GM10847 (cell line): Measurements from ENCODE around the gene ANXA2.
A peak's percentile ranks its signal among the peaks of the same experiment; 100 is the strongest.

ENCODE experiments used
- POLR2A ChIP-seq: IDR thresholded peaks from 2 replicates; pipeline ENCODE4 v1.6.1; 2011; ENCODE audit not compliant: insufficient read length; ENCODE audit errors: extremely low read depth

Gene ANXA2

GRCh38 chr15:60416484-60416883, 18.7 kb upstream of the ANXA2 start:
- TF ChIP-seq POLR2A: no peak

DNA sequence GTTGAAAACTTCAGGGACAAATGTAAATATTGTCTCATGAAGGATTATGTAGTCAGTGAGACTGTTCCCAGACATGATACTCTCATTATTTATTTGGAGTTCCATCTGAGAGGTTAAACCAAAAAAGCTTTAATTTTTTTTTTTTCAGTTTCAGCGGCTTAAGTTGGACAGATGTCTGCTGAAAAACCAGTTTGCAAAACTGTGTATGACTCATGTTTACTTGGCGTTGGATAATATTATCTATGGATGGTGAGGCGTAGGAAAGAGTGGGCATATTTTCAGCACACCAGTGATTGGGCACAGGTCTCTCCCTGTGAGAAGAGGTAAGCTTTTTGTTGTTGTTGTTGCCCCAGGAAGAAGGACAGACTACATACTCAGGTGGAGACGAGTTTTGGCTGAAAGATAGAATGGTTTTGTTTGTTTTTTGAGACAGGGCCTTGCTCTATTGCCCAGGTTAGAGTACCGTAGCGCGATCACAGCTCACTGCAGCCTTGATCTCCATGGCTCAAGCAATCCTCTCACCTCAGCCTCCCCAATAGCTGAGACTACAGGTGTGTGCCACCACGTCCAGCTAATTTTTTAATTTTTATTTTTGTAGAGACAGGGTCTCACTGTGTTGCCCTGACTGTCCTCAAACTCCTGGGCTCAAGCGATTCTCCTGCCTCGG, 16.4 kb upstream of the ANXA2 start:
- no peak for TF ChIP-seq POLR2A

GRCh38 chr15:60413231-60413824, 15.5 kb upstream of the ANXA2 start:
- no peak for TF ChIP-seq POLR2A

- no peak for TF ChIP-seq POLR2A
Measured at GRCh38 chr15:60411774-60412425, 14.1 kb upstream of the ANXA2 start.

- no peak for TF ChIP-seq POLR2A
Measured at GRCh38 chr15:60408463-60408981, 10.7 kb upstream of the ANXA2 start.

DNA sequence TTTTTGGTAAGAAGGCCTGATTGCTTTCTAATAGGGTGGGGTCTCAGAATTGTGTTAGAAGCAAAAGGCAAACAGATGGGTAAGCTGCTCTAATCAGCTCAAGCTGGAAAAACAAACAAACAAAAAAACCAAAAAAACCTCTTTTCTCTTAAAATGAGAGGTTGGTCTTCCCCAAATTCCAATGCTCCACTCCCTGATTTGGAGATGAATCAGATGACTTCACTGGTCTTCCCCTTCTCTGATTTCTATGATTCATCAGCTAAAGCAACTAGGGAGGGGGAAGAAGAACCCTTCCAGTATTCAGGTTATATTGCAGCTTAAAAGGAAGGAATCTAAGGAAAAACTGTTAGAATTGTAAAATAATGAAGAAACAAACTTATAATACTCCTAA, 9.6 kb upstream of the ANXA2 start:
- TF ChIP-seq POLR2A: no peak

DNA sequence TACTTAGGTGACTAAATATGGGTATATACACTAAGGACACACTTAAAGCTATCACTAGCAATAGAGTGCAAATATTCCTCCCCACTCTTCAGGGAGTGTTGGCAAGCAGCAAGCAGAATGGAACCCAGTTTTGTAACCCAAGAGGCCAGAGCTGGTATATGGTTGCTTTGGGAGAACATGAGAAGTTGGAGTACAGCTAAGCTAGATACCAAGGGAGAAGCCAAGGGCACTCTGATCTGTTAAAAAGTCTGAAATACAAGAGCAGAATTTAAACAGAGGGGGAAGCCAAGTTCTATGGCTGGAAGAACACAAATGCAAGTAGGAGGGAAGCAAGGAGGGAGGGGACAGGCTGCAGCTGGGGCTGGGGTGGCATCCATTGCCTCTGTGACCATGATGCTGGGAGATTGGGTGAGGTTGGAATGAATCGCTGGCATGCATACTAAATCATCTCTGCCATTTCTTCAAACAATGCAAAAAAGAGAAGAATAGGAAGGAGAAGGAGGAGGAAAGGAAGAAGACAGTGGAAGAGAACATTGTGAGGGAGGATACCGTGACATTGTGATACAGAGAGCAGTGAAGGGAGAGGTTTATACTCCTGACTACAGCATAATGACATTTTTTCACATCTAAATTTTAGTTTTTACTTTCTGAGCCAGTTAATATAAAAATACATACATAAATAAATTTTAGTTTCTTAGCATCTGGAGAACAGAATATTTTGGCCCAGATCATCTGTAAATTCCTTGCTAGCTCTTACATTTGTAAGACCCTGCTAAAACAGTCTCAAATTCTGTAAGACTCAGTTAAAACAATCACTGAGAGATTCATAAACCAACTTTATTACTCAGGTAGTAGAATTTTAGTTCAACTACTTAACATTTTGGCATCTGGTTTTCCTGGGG, 9.0 kb upstream of the ANXA2 start:
- no peak for TF ChIP-seq POLR2A

GRCh38 chr15:60405399-60405798, 7.6 kb upstream of the ANXA2 start:
- no peak for TF ChIP-seq POLR2A

- no peak for TF ChIP-seq POLR2A
Measured at GRCh38 chr15:60400944-60401343, 3.2 kb upstream of the ANXA2 start.

DNA sequence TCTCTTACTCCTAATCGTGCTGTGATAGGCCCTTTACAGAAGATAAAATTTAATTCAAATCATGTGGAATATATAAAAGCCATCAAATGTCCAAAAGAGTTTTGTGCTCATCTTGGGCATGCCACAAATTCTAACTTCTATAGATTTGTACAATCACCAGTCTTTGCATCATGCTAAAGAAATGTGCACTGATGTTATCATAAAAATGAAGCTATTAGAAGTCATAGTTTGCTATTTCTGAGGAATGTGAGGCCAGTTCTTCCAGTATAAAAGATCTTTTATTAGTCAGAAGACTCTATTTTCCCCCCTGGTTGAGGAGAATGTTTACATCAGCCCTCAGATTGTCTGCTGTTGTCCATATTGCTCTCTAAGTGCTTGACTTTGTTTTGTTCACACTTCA, 2.1 kb upstream of the ANXA2 start:
- no peak for TF ChIP-seq POLR2A

GRCh38 chr15:60399246-60399915, 1.6 kb upstream of the ANXA2 start:
- TF ChIP-seq POLR2A: no peak

DNA sequence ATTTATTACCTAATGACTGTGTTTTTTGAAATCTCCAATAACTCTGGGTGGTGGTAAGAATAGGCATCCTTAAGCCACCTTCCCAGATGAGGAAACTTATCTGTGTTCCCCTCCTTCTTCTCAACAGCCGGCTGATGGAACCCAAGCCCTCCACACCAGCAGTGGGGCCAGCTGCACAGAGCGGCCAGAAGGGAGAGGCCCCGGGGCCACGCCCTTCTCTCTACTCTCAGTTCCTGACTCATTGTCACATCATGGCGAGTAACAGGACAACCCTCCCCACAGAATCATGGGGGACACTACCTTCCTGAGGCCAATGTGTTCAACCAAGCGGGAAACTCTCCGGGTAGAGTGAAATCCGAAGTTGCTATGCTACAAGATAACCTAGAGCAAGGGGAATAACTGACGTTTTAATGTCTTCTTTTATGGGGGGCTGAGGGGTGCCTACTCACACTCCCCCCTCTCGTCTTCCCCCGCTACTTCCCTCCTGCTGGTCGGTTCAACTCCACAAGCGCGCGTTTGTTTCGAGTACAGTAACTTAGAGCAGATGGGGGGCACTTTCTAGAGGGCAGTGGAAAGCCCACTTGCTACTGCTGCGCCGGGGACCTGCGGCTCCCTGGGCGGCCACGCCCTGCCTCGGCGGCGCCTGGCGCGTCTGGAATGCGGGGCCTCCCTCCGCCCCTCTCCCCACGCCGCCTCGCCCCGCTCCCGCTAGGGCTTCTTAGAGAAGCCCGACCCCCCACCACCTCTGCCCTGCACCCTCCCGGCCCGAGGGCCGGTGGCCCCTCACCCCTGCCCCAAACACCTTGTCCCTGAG, 621 bp downstream of the ANXA2 start:
- peak; percentile 26 for TF ChIP-seq POLR2A

DNA sequence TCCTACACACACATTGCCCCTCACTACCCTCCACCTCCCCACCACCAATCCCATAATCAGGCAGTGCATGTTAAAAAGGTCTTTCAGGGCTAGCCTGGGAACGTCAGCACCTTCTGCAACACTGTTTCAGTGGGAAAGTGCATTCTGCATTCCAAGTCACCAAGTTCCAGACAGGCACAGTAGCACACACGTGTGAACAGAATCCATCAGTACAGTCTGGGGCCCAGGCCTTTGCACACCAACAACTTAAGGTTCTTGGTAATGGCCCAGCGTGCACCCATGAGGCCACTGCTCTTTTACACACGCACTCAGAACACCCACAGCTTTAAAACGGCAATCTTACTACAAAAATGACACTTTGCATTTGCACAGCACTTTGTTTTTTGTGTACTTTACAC, 1.2 kb downstream of the ANXA2 start:
- TF ChIP-seq POLR2A: no peak

GRCh38 chr15:60396100-60396499, 1.7 kb downstream of the ANXA2 start:
- no peak for TF ChIP-seq POLR2A
